HepG2 (cell line): Measurements from ENCODE around the gene CAST. TPM values are rescaled to one million over a fixed set of nuclear protein-coding genes. Genes with fewer than 3 reads are reported as not detected.

Experiments
- GABPA ChIP-seq, 2 experiments: IDR thresholded peaks; 2 replicates each; pipeline ENCODE4 v1.6.1; 2011 to 2016; ENCODE audit warnings: low read depth in 2 of 2, low read length in 1 of 2, missing biosample characterization in 1 of 2, missing genetic modification characterization in 1 of 2
- HDAC6 ChIP-seq: fragments of 200-600 bp; sonication (generic); IDR thresholded peaks from 2 replicates; pipeline ENCODE4 v1.7.0; 2017; ENCODE audit warnings: mild to moderate bottlenecking, antibody characterized with exemption, low read length, low read depth
- IKZF4 ChIP-seq: sonication (generic); formaldehyde crosslinking; IDR thresholded peaks from 2 replicates; pipeline ENCODE4 v1.5.1; 2020; ENCODE audit warnings: borderline replicate concordance, mild to moderate bottlenecking, low read depth, missing genetic modification reagents; ENCODE audit errors: not compliant biosample characterization
- IRF1 ChIP-seq: sonication (generic); formaldehyde crosslinking; IDR thresholded peaks from 2 replicates; pipeline ENCODE4 v1.4.0; 2020; ENCODE audit warnings: low read depth, mild to moderate bottlenecking, missing genetic modification reagents
- NFE2 ChIP-seq: sonication (generic); formaldehyde crosslinking; IDR thresholded peaks from 2 replicates; pipeline ENCODE4 v1.4.0; 2020; ENCODE audit warnings: missing genetic modification reagents
- PTBP1 ChIP-seq: fragments of 200-400 bp; formaldehyde crosslinking; IDR thresholded peaks from 2 replicates; pipeline ENCODE4 v1.6.1; 2018; ENCODE audit warnings: low read length, low read depth; ENCODE audit not compliant: poor library complexity, severe bottlenecking
- SP4 ChIP-seq: sonication (generic); formaldehyde crosslinking; IDR thresholded peaks from 2 replicates; pipeline ENCODE4 v1.8.1; 2023; ENCODE audit warnings: mild to moderate bottlenecking, missing genetic modification reagents
- SUZ12 ChIP-seq: fragments of 150-350 bp; IDR thresholded peaks from 2 replicates; pipeline ENCODE4 v1.6.1; 2014; ENCODE audit warnings: low read depth, low read length
- TFAP4 ChIP-seq: sonication (generic); IDR thresholded peaks from 2 replicates; pipeline ENCODE4 v1.6.1; 2016; ENCODE audit warnings: low read depth, borderline replicate concordance
- TRAFD1 ChIP-seq: sonication (generic); formaldehyde crosslinking; IDR thresholded peaks from 2 replicates; pipeline ENCODE4 v1.5.1; 2020; ENCODE audit warnings: missing genetic modification reagents, mild to moderate bottlenecking, borderline replicate concordance
- ZNF276 ChIP-seq: sonication (generic); formaldehyde crosslinking; IDR thresholded peaks from 2 replicates; pipeline ENCODE4 v1.4.0; 2020; ENCODE audit warnings: mild to moderate bottlenecking, low read depth, missing genetic modification reagents
- ZNF572 ChIP-seq: sonication (generic); formaldehyde crosslinking; IDR thresholded peaks from 2 replicates; pipeline ENCODE4 v1.5.1; 2020; ENCODE audit warnings: mild to moderate bottlenecking, missing genetic modification reagents
- ZNF589 ChIP-seq: sonication (generic); formaldehyde crosslinking; conservative IDR thresholded peaks from 2 replicates; pipeline ENCODE4 v1.8.0; 2022; ENCODE audit warnings: mild to moderate bottlenecking, moderate library complexity, missing genetic modification reagents
- polyA plus RNA-seq, 8 experiments: library from polyadenylated mRNA; depleted of rRNA in 3 of 8; stranded (reverse) in 7 of 8; unstranded in 1 of 8; fragments of >200 nt; fragmentation: Illumina TruSeq in 4 of 8; extraction: Trizol in 4 of 8; gene quantifications; 2 replicates each; pipeline versions ENCODE4 v1.2.1 to v1.2.3, GENCODE V29; 2011 to 2016; ENCODE audit warnings: low read depth in 4 of 8, missing spikeins in 1 of 8, mixed read lengths in 1 of 8; ENCODE audit not compliant: insufficient read depth in 1 of 8
- total RNA-seq, 5 experiments: library from RNA; depleted of rRNA; stranded (reverse); fragments of >200 nt; fragmentation: Illumina TruSeq; extraction: Trizol; gene quantifications; 2 replicates each; pipeline ENCODE4 v1.2.3, GENCODE V29; 2016; ENCODE audit warnings: low read depth in 1 of 5

CAST gene
- total and polyA plus RNA-seq, 2 of the 13 experiments (the other 11 are each of a cell fraction or from before 2014, with no cell fraction given): 42.1 to 67.6 TPM

- TF ChIP-seq TRAFD1 (no peak), ZNF589 (CRISPR knock-in tag) (no peak), SP4 (CRISPR knock-in tag) (no peak), ZNF572 (CRISPR knock-in tag) (no peak), GABPA (IDR thresholded peaks at IDR 0.05; ENCODE audit: low read depth, low read length) (no peak), GABPA (CRISPR knock-in tag; IDR thresholded peaks at IDR 0.05; ENCODE audit: low read depth) (no peak), HDAC6 (no peak), ZNF276 (no peak), IKZF4 (no peak), IRF1 (no peak), PTBP1 (no peak), SUZ12 (no peak), TFAP4 (no peak), NFE2 (CRISPR knock-in tag) (no peak)
- TF ChIP-seq, all 625 proteins: peak for 0
Observed at GRCh38 chr5:96808868-96809558, 146.8 kb downstream of the CAST start (continued).
